ENCODE data around the gene CSMD2.

- no peak for TF ChIP-seq CTCF (IDR thresholded peaks at IDR 0.05; ENCODE audit: borderline replicate concordance, extremely low read depth, low read length, poor library complexity, severe bottlenecking)
- TF ChIP-seq EZH2 (IDR thresholded peaks at IDR 0.05; ENCODE audit: borderline replicate concordance, low read depth, low read length, severe bottlenecking): no peak
Measured at GRCh38 chr1:33727310-33727709, 437.7 kb downstream of the CSMD2 start.
